GM18519 (cell line): ENCODE results near the gene LEPROT.

ENCODE experiments used
- ATAC-seq: cut with Tn5 transposase; IDR thresholded peaks from one replicate; pipeline ENCODE4 v1.9.1; 2021; ENCODE audit warnings: mild to moderate bottlenecking, moderate library complexity; ENCODE audit not compliant: unreplicated experiment, low FRiP score

The LEPROT gene

GRCh38 chr1:65409816-65410326 lies 10.6 kb upstream of the LEPROT start:
- no peak for ATAC-seq

- no peak for ATAC-seq
These were observed 8.0 kb upstream of the LEPROT start for GRCh38 chr1:65412256-65412983.

GRCh38 chr1:65412984-65413375 lies 7.5 kb upstream of the LEPROT start:
- ATAC-seq = no peak

GRCh38 chr1:65414538-65414937 lies 5.9 kb upstream of the LEPROT start:
- no peak for ATAC-seq

GRCh38 chr1:65416767-65417166 lies 3.7 kb upstream of the LEPROT start:
- no peak for ATAC-seq

- ATAC-seq = no peak
These were observed 2.7 kb upstream of the LEPROT start for GRCh38 chr1:65417729-65418128.

- no peak for ATAC-seq
These were observed 1.8 kb upstream of the LEPROT start for GRCh38 chr1:65418522-65419185.

- peak; percentile 92 for ATAC-seq
These were observed 533 bp upstream of the LEPROT start for GRCh38 chr1:65419681-65420589.

GRCh38 chr1:65421351-65422025 lies 1.0 kb downstream of the LEPROT start:
- no peak for ATAC-seq

- ATAC-seq = no peak
These were observed 2.1 kb downstream of the LEPROT start for GRCh38 chr1:65422241-65423203.

- no peak for ATAC-seq
These were observed 3.6 kb downstream of the LEPROT start for GRCh38 chr1:65423884-65424572.

- ATAC-seq = no peak
These were observed 4.1 kb downstream of the LEPROT start for GRCh38 chr1:65424573-65424889.

GRCh38 chr1:65425006-65425405 lies 4.5 kb downstream of the LEPROT start:
- ATAC-seq = no peak

- no peak for ATAC-seq
These were observed 5.2 kb downstream of the LEPROT start for GRCh38 chr1:65425697-65426096.

GRCh38 chr1:65429078-65429477 lies 8.6 kb downstream of the LEPROT start:
- no peak for ATAC-seq

- ATAC-seq = no peak
These were observed 9.3 kb downstream of the LEPROT start for GRCh38 chr1:65429806-65430205.

GRCh38 chr1:65431111-65431705 lies 10.7 kb downstream of the LEPROT start:
- ATAC-seq = peak; percentile 44

GRCh38 chr1:65432918-65433317 lies 12.4 kb downstream of the LEPROT start:
- ATAC-seq = no peak
